Measurements from ENCODE around the gene DPH1.
A peak's percentile ranks its signal among the peaks of the same experiment; 100 is the strongest.

Gene DPH1

DNA sequence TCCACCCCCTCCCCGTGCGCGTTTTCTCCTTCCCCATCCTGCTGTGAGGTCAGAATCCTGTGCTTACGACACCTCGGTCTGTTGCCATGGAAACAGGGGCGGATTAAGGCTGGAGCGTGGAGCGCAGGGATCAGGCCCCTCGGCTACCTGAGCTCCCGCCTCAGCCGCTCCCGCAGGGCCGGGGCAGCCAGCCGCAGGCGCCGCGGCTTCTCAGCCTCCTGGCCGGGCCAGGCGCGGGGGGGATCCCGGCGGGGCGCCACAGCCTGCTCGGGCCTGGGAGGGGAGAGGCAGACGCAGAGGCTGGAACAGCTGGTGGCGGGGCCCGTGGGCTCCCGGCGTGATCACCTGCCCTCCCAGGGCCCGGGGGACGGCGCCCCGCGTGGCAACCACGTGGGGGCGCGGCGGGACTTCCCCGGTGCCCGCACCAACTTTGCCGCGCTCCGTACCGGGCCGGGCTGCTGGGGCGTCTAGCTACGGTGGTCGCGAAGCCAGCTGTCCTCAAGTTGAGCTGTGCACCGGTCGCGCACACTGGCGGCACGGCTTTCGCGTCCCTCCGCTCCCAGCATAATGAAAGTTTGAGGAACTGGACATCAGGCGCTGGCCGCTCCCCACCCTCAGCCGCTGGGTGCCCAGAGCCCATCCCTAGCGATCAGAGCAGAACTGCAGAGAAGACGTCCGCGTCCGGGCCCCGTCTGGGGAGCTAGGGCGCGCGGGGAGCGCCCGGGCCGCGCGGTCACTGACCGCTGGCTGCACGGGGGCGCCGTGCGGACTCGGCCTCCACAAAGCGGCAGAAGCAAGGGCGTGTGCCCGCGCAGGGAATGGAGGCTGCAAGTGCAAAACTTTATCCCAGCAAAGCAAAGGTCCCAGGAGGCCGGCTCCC lies 6.0 kb upstream of the DPH1 start:
- TF ChIP-seq, protein P1, sequence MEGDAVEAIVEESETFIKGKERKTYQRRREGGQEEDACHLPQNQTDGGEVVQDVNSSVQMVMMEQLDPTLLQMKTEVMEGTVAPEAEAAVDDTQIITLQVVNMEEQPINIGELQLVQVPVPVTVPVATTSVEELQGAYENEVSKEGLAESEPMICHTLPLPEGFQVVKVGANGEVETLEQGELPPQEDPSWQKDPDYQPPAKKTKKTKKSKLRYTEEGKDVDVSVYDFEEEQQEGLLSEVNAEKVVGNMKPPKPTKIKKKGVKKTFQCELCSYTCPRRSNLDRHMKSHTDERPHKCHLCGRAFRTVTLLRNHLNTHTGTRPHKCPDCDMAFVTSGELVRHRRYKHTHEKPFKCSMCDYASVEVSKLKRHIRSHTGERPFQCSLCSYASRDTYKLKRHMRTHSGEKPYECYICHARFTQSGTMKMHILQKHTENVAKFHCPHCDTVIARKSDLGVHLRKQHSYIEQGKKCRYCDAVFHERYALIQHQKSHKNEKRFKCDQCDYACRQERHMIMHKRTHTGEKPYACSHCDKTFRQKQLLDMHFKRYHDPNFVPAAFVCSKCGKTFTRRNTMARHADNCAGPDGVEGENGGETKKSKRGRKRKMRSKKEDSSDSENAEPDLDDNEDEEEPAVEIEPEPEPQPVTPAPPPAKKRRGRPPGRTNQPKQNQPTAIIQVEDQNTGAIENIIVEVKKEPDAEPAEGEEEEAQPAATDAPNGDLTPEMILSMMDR (IDR thresholded peaks at IDR 0.05; ENCODE audit: low read depth, low read length, missing control alignments): no peak
- H3K4me3 ChIP-seq (ENCODE audit: low read depth, low read length): no peak overlapping the region; the same call in 1 of the 2 replicates
- no peak for DNase-seq (ENCODE audit: low read depth)

DNA sequence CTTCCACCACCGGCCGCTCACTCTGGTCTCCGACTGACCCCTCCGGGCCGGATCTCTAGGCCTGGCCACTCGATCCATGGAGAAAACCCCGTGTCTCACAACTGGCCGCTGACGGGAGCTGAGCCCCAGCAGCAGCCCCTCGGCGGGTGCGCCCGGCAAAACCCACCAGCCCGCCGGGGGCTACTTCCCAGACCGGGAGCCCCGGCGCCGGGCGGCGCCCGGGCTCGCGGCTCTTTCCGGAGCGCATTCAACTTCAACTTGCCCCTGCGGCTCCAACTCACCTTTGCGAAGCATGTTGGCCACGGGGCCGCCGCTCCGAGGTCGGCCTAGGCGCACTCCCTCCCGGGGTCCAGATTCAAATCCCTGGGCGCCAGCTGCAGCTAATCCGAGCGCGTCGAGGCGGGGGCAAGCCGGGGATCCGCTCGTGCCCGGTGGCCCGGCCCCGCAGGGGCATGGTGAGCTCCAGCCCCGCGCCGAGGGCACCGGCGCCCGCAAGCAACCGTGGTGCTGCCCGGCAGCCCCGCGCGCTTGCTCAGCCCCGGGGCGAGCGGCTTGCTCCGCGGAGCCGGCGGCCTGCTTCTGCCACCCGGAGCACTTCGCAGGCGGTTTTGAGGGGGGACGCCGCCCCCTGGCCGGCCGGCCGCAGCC lies 5.3 kb upstream of the DPH1 start:
- no peak overlapping the region; the same call in 1 of the 2 replicates for H3K4me3 ChIP-seq (ENCODE audit: low read depth, low read length)
- no peak for DNase-seq (ENCODE audit: low read depth)
- TF ChIP-seq, protein P1 (IDR thresholded peaks at IDR 0.05; ENCODE audit: low read depth, low read length, missing control alignments): no peak

DNA sequence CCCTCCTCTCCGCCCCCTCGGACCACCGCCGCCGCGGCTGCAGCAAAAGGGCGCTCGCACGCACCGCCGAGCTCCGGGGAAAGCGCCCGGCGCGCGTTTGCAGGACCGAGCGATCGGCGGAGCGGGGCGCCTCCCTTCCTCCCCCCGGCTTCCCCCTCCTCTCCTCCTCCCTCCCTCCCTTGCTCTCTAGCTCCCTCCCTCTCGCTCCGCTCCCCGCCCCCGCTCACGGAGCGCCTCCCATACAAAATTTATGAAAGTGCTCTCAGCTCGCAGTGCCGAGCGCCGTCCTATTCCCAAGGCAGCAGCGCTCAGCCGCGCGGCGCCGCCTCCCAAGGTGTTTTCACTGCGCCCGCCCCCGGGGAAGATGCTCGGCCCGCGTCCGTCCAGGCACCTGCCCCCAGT lies 4.7 kb upstream of the DPH1 start, which contains the start of gene RTN4RL1:
TSS of gene RTN4RL1 (minus strand) at position 115 of the 402 bp plus-strand sequence. CDS start 469 bp downstream, outside the sequence.
- TF ChIP-seq, protein P1 (IDR thresholded peaks at IDR 0.05; ENCODE audit: low read depth, low read length, missing control alignments): no peak
- peak within 1 kb of the TSS; percentile 4 for H3K4me3 ChIP-seq (ENCODE audit: low read depth, low read length)
- no peak for DNase-seq (ENCODE audit: low read depth)

DNA sequence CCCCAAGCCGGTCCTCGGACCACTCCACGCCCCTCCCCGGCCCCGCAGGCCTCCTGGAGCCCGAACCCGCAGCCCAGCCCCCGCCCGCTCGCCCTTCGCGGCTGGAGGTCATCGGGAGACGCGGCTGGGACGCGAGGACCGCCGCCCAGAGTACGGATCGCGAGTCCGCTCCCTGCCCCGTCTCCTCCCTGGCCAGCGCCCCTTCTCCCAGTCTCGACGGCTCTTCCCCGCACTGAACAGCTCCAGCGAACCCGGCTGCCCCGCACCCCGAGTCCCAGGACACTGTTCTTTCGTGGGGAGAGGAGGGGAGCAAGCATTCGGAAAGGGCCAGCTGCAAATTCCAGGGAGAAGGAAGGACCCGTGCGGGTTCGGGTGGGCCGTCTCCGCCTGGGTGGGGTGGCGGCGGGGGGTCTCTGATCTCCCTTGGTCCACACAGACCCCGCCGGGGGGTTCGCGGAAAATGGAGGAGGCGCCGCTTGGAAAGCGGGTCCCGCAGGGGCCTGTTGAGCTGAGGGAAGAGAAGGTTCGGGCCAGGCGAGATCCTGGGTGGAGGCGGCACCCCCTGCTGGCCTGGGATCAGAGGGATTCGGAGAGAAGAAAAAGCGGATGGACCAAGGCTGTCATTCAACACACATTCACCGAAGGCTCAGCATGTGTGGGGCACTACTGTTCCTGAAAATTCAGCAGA lies 4.2 kb upstream of the DPH1 start:
- H3K4me3 ChIP-seq (ENCODE audit: low read depth, low read length): peak overlapping the region; percentile 4
- TF ChIP-seq, protein P1 (IDR thresholded peaks at IDR 0.05; ENCODE audit: low read depth, low read length, missing control alignments): no peak
- no peak for DNase-seq (ENCODE audit: low read depth)

DNA sequence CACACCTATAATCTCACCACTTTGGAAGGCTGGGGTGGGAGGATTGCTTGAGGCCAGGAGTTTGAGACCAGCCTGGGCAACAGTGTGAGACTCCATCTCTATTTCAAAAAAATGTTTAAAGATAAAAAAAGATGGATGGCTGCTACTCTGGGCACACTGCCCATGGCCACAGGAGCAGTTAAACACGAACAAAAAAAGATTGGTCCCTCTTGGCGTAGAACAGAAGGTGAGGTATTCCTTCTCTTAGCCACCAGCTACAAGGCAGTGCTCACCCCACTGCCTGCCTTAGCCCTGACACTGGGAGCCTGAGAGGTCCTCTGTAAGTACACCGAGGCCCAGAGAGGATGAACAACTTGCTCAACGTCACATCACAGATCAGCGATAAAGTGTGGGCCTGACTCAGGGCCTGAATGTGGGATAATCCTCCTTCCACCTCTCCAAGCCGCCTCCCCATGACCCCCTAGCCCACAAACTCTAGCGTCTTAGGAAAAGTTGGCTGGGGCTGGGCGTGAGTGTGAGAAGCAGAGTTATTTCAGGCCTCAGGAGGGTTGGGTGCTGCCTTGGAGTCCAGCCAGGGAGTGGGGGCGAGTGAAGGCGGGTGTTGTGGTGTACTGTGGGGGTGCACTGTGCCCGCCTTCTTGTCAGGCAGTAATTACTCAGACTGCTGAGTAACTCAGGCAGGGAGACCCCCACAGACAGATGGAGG lies 2.3 kb upstream of the DPH1 start:
- no peak overlapping the region for H3K4me3 ChIP-seq (ENCODE audit: low read depth, low read length)
- no peak for DNase-seq (ENCODE audit: low read depth)
- TF ChIP-seq, protein P1 (IDR thresholded peaks at IDR 0.05; ENCODE audit: low read depth, low read length, missing control alignments): no peak

DNA sequence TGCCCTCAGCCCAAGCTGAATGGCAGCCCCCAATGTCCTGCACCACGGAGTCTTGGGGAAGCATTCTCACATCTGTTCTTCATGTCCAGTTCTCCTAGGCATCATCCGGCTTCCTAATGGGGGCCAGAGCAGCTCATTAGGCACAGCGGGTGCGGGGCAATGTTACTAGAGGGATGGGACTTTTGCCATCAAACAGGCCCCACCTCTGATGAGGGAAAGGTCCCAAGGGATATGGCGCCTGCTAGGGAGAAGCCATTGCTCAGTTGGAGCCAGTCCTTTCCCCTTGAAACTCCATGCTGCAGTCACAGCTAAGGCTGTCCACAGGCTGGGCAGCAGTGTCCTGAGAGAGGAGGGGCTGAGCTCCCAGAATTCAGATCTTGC lies 1.7 kb upstream of the DPH1 start:
- DNase-seq (ENCODE audit: low read depth): no peak
- TF ChIP-seq, protein P1 (IDR thresholded peaks at IDR 0.05; ENCODE audit: low read depth, low read length, missing control alignments): no peak
- H3K4me3 ChIP-seq (ENCODE audit: low read depth, low read length): no peak overlapping the region

Data from GM12864 (cell line).